Natural killer cell (primary cell): ENCODE results near the gene IFNA1. TPM values are rescaled to one million over a fixed set of nuclear protein-coding genes. Genes with fewer than 3 reads are reported as not detected.

Experiments
- ATAC-seq, 3 donors: fragments of 150-1000 bp in 2 of 3; fragments of 200-7000 bp in 1 of 3; cut with Tn5 transposase; 1 replicate in 1 of 3; 2 replicates in 2 of 3; pipeline ENCODE4 v1.10.0; 2021; ENCODE audit warnings: mild to moderate bottlenecking in 2 of 3, moderate library complexity in 2 of 3
- DNase-seq, 2 donors: peaks; one replicate each; pipeline versions ENCODE4 v3.0.0 to v3.0.0-alpha.2; 2013 to 2021; ENCODE audit warnings: mixed read lengths in 1 of 2
- H3K27ac ChIP-seq: one replicate; pipeline ENCODE4 v1.5.1; 2013; ENCODE audit warnings: mild to moderate bottlenecking, low read length
- H3K27me3 ChIP-seq: one replicate; pipeline ENCODE4 v1.6.1; 2013; ENCODE audit warnings: low read length; ENCODE audit not compliant: control insufficient read depth, insufficient read depth
- H3K36me3 ChIP-seq: one replicate; pipeline ENCODE4 v1.6.1; 2013; ENCODE audit warnings: low read length; ENCODE audit not compliant: control insufficient read depth, insufficient read depth
- H3K4me1 ChIP-seq: one replicate; pipeline ENCODE4 v1.6.1; 2013; ENCODE audit warnings: low read length; ENCODE audit not compliant: control insufficient read depth, insufficient read depth
- H3K4me3 ChIP-seq: one replicate; pipeline ENCODE4 v1.5.1; 2013; ENCODE audit warnings: low read length
- H3K9me3 ChIP-seq: one replicate; pipeline ENCODE4 v1.6.1; 2013; ENCODE audit warnings: low read length; ENCODE audit not compliant: control insufficient read depth, insufficient read depth
- H3K27ac Mint-ChIP-seq, 2 donors: one replicate each; pipeline ENCODE4 v1.8.0; 2022; ENCODE audit warnings: mild to moderate bottlenecking in 2 of 2, mixed read lengths in 2 of 2, moderate library complexity in 1 of 2
- H3K27me3 Mint-ChIP-seq, 2 donors: one replicate each; pipeline ENCODE4 v1.8.0; 2022; ENCODE audit warnings: low read depth in 2 of 2, mixed read lengths in 2 of 2
- H3K36me3 Mint-ChIP-seq: one replicate; pipeline ENCODE4 v1.8.0; 2022; ENCODE audit warnings: mixed read lengths
- H3K4me1 Mint-ChIP-seq, 2 donors: one replicate each; pipeline ENCODE4 v1.8.0; 2022; ENCODE audit warnings: mixed read lengths in 2 of 2
- H3K4me3 Mint-ChIP-seq: one replicate; pipeline ENCODE4 v1.8.0; 2022; ENCODE audit warnings: mild to moderate bottlenecking, moderate library complexity, mixed read lengths
- H3K9me3 Mint-ChIP-seq, 2 donors: one replicate each; pipeline ENCODE4 v1.8.0; 2022; ENCODE audit warnings: mixed read lengths in 2 of 2
- CTCF ChIP-seq: fragments of 200-600 bp; IDR thresholded peaks from one replicate; pipeline ENCODE4 v1.8.0; 2022; ENCODE audit warnings: antibody characterized with exemption
- WGBS: methylation state at CpG from one replicate; pipeline ENCODE4 v1.1.7; 2013; ENCODE audit warnings: missing lambda C conversion rate; ENCODE audit not compliant: insufficient coverage; 5-methylcytosine and 5-hydroxymethylcytosine counted together
- intact Hi-C: fragments of 100-400 bp; cut with micrococcal nuclease; formaldehyde crosslinking; loops from one replicate; pipeline ENCODE4 v1.14.2; 2022
- total RNA-seq, 4 donors: library from RNA; stranded (reverse); fragments of 120-200 nt in 1 of 4; gene quantifications; one replicate each; pipeline versions ENCODE4 v1.2.3 to v1.2.4, GENCODE V29; 2013 to 2022

Gene IFNA1
- total RNA-seq, 3 donors from 2014 or later (not counting 1 experiment from before 2014, with no cell fraction given): not detected

- no CpG with 5 or more reads among the region's 2 CpGs for WGBS
- no peak for TF ChIP-seq CTCF
- H3K9me3 Mint-ChIP-seq: peaks cover 0 to 7% of the 10 kb centered on the region in 2 donors
- peaks cover 14 to 17% of the 10 kb centered on the region in 2 donors for H3K27me3 Mint-ChIP-seq
- Histone ChIP-seq H3K4me3 (no peak within 1 kb of the TSS), H3K36me3 (no peaks in the 10 kb centered on the region), H3K4me1 (no peaks in the 10 kb centered on the region), H3K9me3 (no peaks in the 10 kb centered on the region), H3K27me3 (no peaks in the 10 kb centered on the region), H3K27ac (no peak within 1 kb of the TSS)
- DNase-seq (no peak), ATAC-seq (no peak)
- no peak within 1 kb of the TSS for H3K27ac Mint-ChIP-seq
- H3K4me1 Mint-ChIP-seq: no peaks in the 10 kb centered on the region
- no peaks in the 10 kb centered on the region for H3K36me3 Mint-ChIP-seq
- no peak within 1 kb of the TSS for H3K4me3 Mint-ChIP-seq
- intact Hi-C loops: no loop called here
These were observed 42.0 kb downstream of the IFNA1 start, which contains the start of gene IFNE for GRCh38 chr9:21482213-21482612. Gene IFNE (minus strand): TSS chr9:21482313. CDS start chr9:21481694, 619 bp downstream.

Other genes starting within 250 kb of the IFNA1 start
- gene IFNA7, start 238.2 kb upstream of the IFNA1 start, total RNA-seq: not detected
- not detected for gene IFNA10, start 233.3 kb upstream of the IFNA1 start, total RNA-seq
- gene IFNA16, start 223.1 kb upstream of the IFNA1 start, total RNA-seq: not detected
- not detected for gene IFNA17, start 212.2 kb upstream of the IFNA1 start, total RNA-seq
- not detected for gene IFNA14, start 200.4 kb upstream of the IFNA1 start, total RNA-seq
- gene IFNA5, start 135.1 kb upstream of the IFNA1 start, total RNA-seq: not detected
- gene KLHL9, start 105.0 kb upstream of the IFNA1 start, total RNA-seq: 10 to 100 TPM; 13.5 to 17.2 (median 13.6) TPM
- gene IFNA6, start 89.6 kb upstream of the IFNA1 start, total RNA-seq: not detected
- not detected for gene IFNA13, start 72.4 kb upstream of the IFNA1 start, total RNA-seq
- gene IFNA2, start 55.0 kb upstream of the IFNA1 start, total RNA-seq: not detected
- gene IFNA8, start 31.3 kb upstream of the IFNA1 start, total RNA-seq: not detected
- not detected for gene IFNE, start 41.9 kb downstream of the IFNA1 start, total RNA-seq